Measurements from ENCODE around the gene SPECC1.

The SPECC1 gene

GRCh38 chr17:20009302-20010098 is at the start of gene SPECC1:
Gene SPECC1 (plus strand): TSS chr17:20009359. CDS start chr17:20096652, 87,293 bp downstream.
- TF ChIP-seq GATA2 (IDR thresholded peaks at IDR 0.05; ENCODE audit: low read depth, low read length) (no peak), GATA3 (IDR thresholded peaks at IDR 0.05; ENCODE audit: low read depth, low read length) (no peak)

- no peak for TF ChIP-seq GATA2 (IDR thresholded peaks at IDR 0.05; ENCODE audit: low read depth, low read length)
Observed at GRCh38 chr17:19973156-19973555, 36.0 kb upstream of the SPECC1 start.

- TF ChIP-seq GATA2 (IDR thresholded peaks at IDR 0.05; ENCODE audit: low read depth, low read length) = no peak
- TF ChIP-seq GATA3 (IDR thresholded peaks at IDR 0.05; ENCODE audit: low read depth, low read length) = no peak
Observed at GRCh38 chr17:19975601-19976000, 33.6 kb upstream of the SPECC1 start.

- TF ChIP-seq GATA2 (IDR thresholded peaks at IDR 0.05; ENCODE audit: low read depth, low read length) = 0 out of 2 replicates have a peak, but pooled peaks have one; percentile 8
- no peak for TF ChIP-seq GATA3 (IDR thresholded peaks at IDR 0.05; ENCODE audit: low read depth, low read length)
Observed at GRCh38 chr17:19977293-19978208, 31.6 kb upstream of the SPECC1 start, which contains the start of gene AKAP10. Gene AKAP10 (minus strand): TSS chr17:19977828. CDS start chr17:19977679, 149 bp downstream.

GRCh38 chr17:19978209-19978802 is 30.9 kb upstream of the SPECC1 start:
- TF ChIP-seq GATA3 (IDR thresholded peaks at IDR 0.05; ENCODE audit: low read depth, low read length) = no peak
- no peak for TF ChIP-seq GATA2 (IDR thresholded peaks at IDR 0.05; ENCODE audit: low read depth, low read length)

GRCh38 chr17:19978805-19979211 is 30.4 kb upstream of the SPECC1 start:
- TF ChIP-seq GATA2 (IDR thresholded peaks at IDR 0.05; ENCODE audit: low read depth, low read length) (no peak), GATA3 (IDR thresholded peaks at IDR 0.05; ENCODE audit: low read depth, low read length) (no peak)

GRCh38 chr17:19979917-19980770 is 29.0 kb upstream of the SPECC1 start:
- no peak for TF ChIP-seq GATA3 (IDR thresholded peaks at IDR 0.05; ENCODE audit: low read depth, low read length)

- TF ChIP-seq GATA2 (IDR thresholded peaks at IDR 0.05; ENCODE audit: low read depth, low read length) = no peak
- no peak for TF ChIP-seq GATA3 (IDR thresholded peaks at IDR 0.05; ENCODE audit: low read depth, low read length)
Observed at GRCh38 chr17:19986941-19987861, 22.0 kb upstream of the SPECC1 start.

- TF ChIP-seq GATA2 (IDR thresholded peaks at IDR 0.05; ENCODE audit: low read depth, low read length) (no peak), GATA3 (IDR thresholded peaks at IDR 0.05; ENCODE audit: low read depth, low read length) (no peak)
Observed at GRCh38 chr17:19987897-19988296, 21.3 kb upstream of the SPECC1 start.

GRCh38 chr17:19991252-19991885 is 17.8 kb upstream of the SPECC1 start:
- TF ChIP-seq GATA3 (IDR thresholded peaks at IDR 0.05; ENCODE audit: low read depth, low read length) (no peak), GATA2 (IDR thresholded peaks at IDR 0.05; ENCODE audit: low read depth, low read length) (no peak)

- TF ChIP-seq GATA2 (IDR thresholded peaks at IDR 0.05; ENCODE audit: low read depth, low read length) (no peak), GATA3 (IDR thresholded peaks at IDR 0.05; ENCODE audit: low read depth, low read length) (no peak)
Observed at GRCh38 chr17:19992803-19993713, 16.1 kb upstream of the SPECC1 start.
